Fibroblast of gingiva (primary cell): ENCODE results near the gene TRIM51G.
"Not testable (repeated sequence)": the region's sequence is repeated elsewhere in the genome, so short reads cannot be mapped to it uniquely, and the experiment has no call there.

ENCODE experiments used
- DNase-seq: peaks from one replicate; pipeline ENCODE4 v3.0.0-alpha.2; 2011; ENCODE audit warnings: low read depth

TRIM51G gene

GRCh38 chr11:48983785-48984184, at the start of gene TRIM51G:
TSS of gene TRIM51G (minus strand) at chr11:48983885. CDS start at chr11:48981695, 2,190 bp downstream.
- not testable (repeated sequence) for DNase-seq

- not testable (repeated sequence) for DNase-seq
Observed at GRCh38 chr11:49028523-49028922, 44.8 kb upstream of the TRIM51G start, which contains the start of gene TRIM49B. TSS of gene TRIM49B (plus strand) at chr11:49028823. CDS start at chr11:49031600, 2,777 bp downstream.

- DNase-seq = not testable (repeated sequence)
Observed at GRCh38 chr11:48968592-48968991, 15.1 kb downstream of the TRIM51G start.

GRCh38 chr11:48955315-48956049, 28.2 kb downstream of the TRIM51G start:
- DNase-seq = not testable (repeated sequence)

GRCh38 chr11:48945796-48946195, 37.9 kb downstream of the TRIM51G start:
- not testable (repeated sequence) for DNase-seq
